Left lung (tissue), 10 donors: ENCODE measurements around the gene LITAF. TPM values are rescaled to one million over a fixed set of nuclear protein-coding genes. Genes with fewer than 3 reads are reported as not detected.

Source experiments
- ATAC-seq: fragments of 200-7000 bp; cut with Tn5 transposase; one replicate; pipeline ENCODE4 v1.9.1; 2020; ENCODE audit warnings: moderate library complexity
- DNase-seq, 4 donors: peaks; one replicate each; pipeline ENCODE4 v3.0.0-alpha.2; 2013 to 2020
- H3K27ac ChIP-seq, 2 donors: fragments of 200-600 bp; sonication (generic) in 1 of 2; one replicate each; pipeline versions ENCODE4 v1.5.0 to v1.8.0; 2020 to 2021
- H3K27me3 ChIP-seq, 2 donors: fragments of 200-600 bp; sonication (generic) in 1 of 2; one replicate each; pipeline versions ENCODE4 v1.5.0 to v1.8.0; 2020 to 2021
- H3K36me3 ChIP-seq, 2 donors: fragments of 200-600 bp; sonication (generic) in 1 of 2; one replicate each; pipeline versions ENCODE4 v1.5.0 to v1.8.0; 2020 to 2021
- H3K4me1 ChIP-seq, 2 donors: fragments of 200-600 bp; one replicate each; pipeline ENCODE4 v1.8.0; 2021
- H3K4me3 ChIP-seq, 2 donors: fragments of 200-600 bp; sonication (generic) in 1 of 2; one replicate each; pipeline versions ENCODE4 v1.5.0 to v1.8.0; 2020 to 2021; ENCODE audit warnings: mild to moderate bottlenecking in 1 of 2
- H3K9me3 ChIP-seq, 2 donors: fragments of 200-600 bp; sonication (generic) in 1 of 2; one replicate each; pipeline versions ENCODE4 v1.5.0 to v1.8.0; 2020 to 2021
- intact Hi-C, 2 donors: fragments of 100-400 bp; cut with DNase I; formaldehyde crosslinking; loops; one replicate each; pipeline versions ENCODE4 v1.11.2 to v1.14.2; 2022
- polyA plus RNA-seq, 6 donors: library from polyadenylated mRNA; unstranded; fragments of 120-200 nt; gene quantifications; one replicate each; pipeline ENCODE4 v1.2.1, GENCODE V29; 2013; ENCODE audit not compliant: insufficient read length in 6 of 6
- total RNA-seq, 2 donors: library from RNA; stranded (reverse); fragmentation: NEBNext Ultra II Directional; extraction: Animal tissue kit (Norgen Biotek cat#: 25700); gene quantifications; one replicate each; pipeline ENCODE4 v1.2.1, GENCODE V29; 2021
- TF ChIP-seq, protein P1 (sequence below), 2 donors: fragments of 200-600 bp; sonication (generic) in 1 of 2; IDR thresholded peaks; one replicate each; pipeline versions ENCODE4 v1.5.0 to v1.8.0; 2021; ENCODE audit warnings: antibody characterized with exemption in 2 of 2
- donor health status: DM: no; HTN: yes; CAD: no.
- donor health status: DM: no; HTN: no; CAD: no.

Gene LITAF
- total and polyA plus RNA-seq, 8 donors, result 117 to 277 (median 125) TPM

DNA sequence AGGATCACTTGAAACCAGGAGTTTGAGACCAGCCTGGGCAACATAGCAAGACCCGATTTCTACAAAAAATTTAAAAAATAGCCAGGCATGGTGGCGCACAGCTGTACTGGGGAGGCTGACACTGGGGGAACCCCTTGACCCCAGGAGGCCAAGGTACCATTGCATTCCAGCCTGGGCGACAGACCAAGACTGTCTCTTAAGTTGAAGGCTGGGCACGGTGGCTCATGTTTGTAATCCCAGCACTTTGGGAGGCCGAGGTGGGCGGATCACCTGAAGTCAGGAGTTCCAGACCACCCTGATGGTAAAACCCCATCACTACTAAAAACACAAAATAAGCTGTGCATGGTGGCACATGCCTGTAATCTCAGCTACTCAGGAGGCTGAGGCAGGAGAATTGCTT lies 74.9 kb downstream of the LITAF start:
- H3K4me1 ChIP-seq, result peaks cover 0 to 5% of the 10 kb centered on the region in 2 donors
- no peaks in the 10 kb centered on the region for H3K9me3 ChIP-seq
- no peak overlapping the region for H3K27ac ChIP-seq
- H3K27me3 ChIP-seq, result no peaks in the 10 kb centered on the region
- no peaks in the 10 kb centered on the region for H3K36me3 ChIP-seq
- intact Hi-C loops, result no loop called here
- TF ChIP-seq, protein P1, sequence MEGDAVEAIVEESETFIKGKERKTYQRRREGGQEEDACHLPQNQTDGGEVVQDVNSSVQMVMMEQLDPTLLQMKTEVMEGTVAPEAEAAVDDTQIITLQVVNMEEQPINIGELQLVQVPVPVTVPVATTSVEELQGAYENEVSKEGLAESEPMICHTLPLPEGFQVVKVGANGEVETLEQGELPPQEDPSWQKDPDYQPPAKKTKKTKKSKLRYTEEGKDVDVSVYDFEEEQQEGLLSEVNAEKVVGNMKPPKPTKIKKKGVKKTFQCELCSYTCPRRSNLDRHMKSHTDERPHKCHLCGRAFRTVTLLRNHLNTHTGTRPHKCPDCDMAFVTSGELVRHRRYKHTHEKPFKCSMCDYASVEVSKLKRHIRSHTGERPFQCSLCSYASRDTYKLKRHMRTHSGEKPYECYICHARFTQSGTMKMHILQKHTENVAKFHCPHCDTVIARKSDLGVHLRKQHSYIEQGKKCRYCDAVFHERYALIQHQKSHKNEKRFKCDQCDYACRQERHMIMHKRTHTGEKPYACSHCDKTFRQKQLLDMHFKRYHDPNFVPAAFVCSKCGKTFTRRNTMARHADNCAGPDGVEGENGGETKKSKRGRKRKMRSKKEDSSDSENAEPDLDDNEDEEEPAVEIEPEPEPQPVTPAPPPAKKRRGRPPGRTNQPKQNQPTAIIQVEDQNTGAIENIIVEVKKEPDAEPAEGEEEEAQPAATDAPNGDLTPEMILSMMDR (IDR thresholded peaks at IDR 0.05), result no peak
- no peak for DNase-seq
- no peak for ATAC-seq
- H3K4me3 ChIP-seq, result no peak overlapping the region

DNA sequence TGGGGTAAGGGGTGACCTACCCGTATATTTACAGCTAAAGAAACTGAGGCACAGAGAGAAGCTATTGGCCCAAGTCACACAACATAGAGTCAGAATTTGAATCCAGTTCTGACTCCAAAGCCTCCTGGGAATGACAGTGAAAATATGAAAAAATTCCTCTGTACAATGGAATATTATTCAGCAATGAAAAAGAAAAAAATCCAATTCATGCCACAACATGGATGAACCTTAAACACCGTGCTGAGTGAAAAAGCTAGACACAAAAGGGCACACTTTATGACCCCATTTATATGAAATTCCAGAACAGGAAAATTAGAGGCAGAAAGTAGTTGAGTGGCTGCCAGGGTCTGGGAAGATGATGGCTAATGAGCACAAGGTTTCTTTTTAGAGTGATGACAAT lies 75.4 kb downstream of the LITAF start:
- intact Hi-C loops, result no loop called here
- no peak for ATAC-seq
- Histone ChIP-seq H3K36me3 (no peaks in the 10 kb centered on the region), H3K27me3 (no peaks in the 10 kb centered on the region), H3K4me3 (no peak overlapping the region), H3K9me3 (no peaks in the 10 kb centered on the region), H3K27ac (no peak overlapping the region), H3K4me1 (peaks cover 0 to 9% of the 10 kb centered on the region in 2 donors)
- DNase-seq, result no peak
- TF ChIP-seq, protein P1 (IDR thresholded peaks at IDR 0.05), result no peak

DNA sequence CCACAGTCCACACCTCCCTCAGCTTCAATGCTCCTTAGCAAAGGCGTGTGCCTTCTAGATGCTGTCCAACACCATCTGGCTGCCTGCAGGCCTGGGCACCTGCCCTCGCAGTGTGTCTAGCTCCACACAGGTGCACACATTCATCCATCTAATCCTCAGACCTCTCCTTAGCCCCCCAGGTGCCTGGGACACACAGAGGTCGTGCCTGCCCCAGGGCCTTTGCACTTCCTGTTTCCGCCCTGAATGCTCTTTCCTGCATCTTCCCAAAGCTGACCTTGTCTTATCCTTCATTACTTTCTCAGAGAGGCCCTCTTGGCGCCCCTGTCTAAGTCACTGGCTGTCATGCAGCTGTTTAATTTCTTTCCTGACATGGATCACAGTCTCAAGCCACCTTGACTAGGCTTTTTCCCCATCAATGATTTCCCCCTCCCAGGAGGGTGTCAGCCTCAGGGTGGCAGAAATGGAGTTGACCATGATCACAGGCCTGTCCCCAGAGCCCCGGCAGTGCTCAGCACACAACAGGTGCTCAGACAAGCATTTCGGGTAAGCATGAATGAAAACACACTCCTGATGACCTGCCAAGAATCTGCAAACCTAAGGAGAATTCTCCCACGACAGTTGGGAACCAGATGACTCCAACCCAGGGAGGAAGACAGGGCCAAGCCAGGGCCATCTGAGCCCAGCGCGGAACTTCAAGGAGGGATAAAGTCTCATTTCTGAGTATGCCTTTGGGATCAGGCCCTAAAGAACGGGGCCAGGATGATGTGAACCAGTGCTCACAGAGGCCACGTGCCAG lies 76.3 kb downstream of the LITAF start:
- Histone ChIP-seq H3K9me3 (no peaks in the 10 kb centered on the region), H3K27me3 (no peaks in the 10 kb centered on the region), H3K27ac (no peak overlapping the region), H3K4me3 (no peak overlapping the region), H3K4me1 (peaks cover 0 to 10% of the 10 kb centered on the region in 2 donors), H3K36me3 (no peaks in the 10 kb centered on the region)
- DNase-seq, result no peak
- intact Hi-C loops, result no loop called here
- no peak for ATAC-seq
- TF ChIP-seq, protein P1 (IDR thresholded peaks at IDR 0.05), result no peak

DNA sequence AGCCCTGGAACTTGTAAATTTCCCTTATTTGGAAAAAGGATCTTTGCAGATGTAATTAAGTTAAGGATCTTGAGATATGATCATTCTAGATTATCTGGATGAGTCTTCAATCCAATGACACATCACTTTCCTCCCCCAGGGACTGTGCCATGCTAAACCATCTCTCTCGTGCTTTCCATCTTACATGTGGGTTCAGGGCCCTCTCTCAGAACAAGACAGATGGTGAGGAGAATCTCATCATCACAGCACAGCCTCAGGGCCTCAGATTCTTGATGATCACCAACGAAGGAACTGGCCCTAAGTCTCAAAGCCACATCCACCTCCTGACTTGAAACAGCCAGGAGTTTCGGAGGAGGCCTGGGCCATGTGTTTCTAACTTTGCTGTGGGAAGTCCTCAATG lies 78.7 kb downstream of the LITAF start:
- Histone ChIP-seq H3K9me3 (no peaks in the 10 kb centered on the region), H3K27ac (no peak overlapping the region), H3K27me3 (no peaks in the 10 kb centered on the region), H3K36me3 (no peaks in the 10 kb centered on the region), H3K4me3 (no peak overlapping the region), H3K4me1 (peaks cover 0 to 10% of the 10 kb centered on the region in 2 donors)
- TF ChIP-seq, protein P1 (IDR thresholded peaks at IDR 0.05), result no peak
- DNase-seq, result no peak
- intact Hi-C loops, result no loop called here
- ATAC-seq, result no peak

DNA sequence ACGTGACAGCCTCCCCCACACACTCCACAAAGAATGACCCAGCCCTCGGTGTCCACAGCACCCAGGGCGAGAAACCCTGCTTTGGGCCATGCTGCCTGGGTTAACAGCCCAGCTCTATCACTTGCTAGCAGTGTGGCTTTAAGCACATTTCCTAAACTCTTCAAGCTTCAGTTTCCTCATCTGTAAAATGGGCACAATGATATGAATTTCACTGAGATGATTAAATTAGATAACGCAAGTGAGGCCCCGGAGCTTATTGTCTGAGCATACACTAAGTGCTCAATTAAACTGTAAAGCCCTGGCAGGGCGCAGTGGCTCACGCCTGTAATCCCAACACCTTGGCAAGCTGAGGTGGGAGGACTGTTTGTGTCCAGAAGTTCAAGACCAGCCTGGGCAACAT lies 79.4 kb downstream of the LITAF start:
- intact Hi-C loops, result no loop called here
- Histone ChIP-seq H3K36me3 (no peaks in the 10 kb centered on the region), H3K27me3 (no peaks in the 10 kb centered on the region), H3K4me1 (peaks cover 0 to 10% of the 10 kb centered on the region in 2 donors), H3K4me3 (no peak overlapping the region), H3K27ac (no peak overlapping the region), H3K9me3 (no peaks in the 10 kb centered on the region)
- TF ChIP-seq, protein P1 (IDR thresholded peaks at IDR 0.05), result no peak
- DNase-seq, result no peak
- ATAC-seq, result no peak
